A673 (cell line): Measurements from ENCODE around the gene SRA1.

Experiments
- CTCF ChIP-seq: fragments of 300-800, 200-600 bp; sonication (generic); conservative IDR thresholded peaks from 2 replicates; pipeline ENCODE4 v1.5.1; 2017; ENCODE audit warnings: low read depth, mild to moderate bottlenecking, antibody characterized with exemption, low read length, moderate library complexity, mixed read lengths
- EZH2 ChIP-seq: fragments of 200-600 bp; sonication (generic); IDR thresholded peaks from 2 replicates; pipeline ENCODE4 v1.6.1; 2017; ENCODE audit warnings: borderline replicate concordance, low read depth, mild to moderate bottlenecking, mixed read lengths, antibody characterized with exemption, low read length; ENCODE audit not compliant: poor library complexity, severe bottlenecking

- TF ChIP-seq CTCF (no peak), EZH2 (no peak)
Observed at GRCh38 chr5:140540227-140540626, 17.0 kb downstream of the SRA1 start.
